Panc1 (cell line): ENCODE data around the gene CDK14. TPM values are rescaled to one million over a fixed set of nuclear protein-coding genes. Genes with fewer than 3 reads are reported as not detected.

Source experiments
- ATAC-seq: fragments of 200-7000 bp; cut with Tn5 transposase; 2 replicates; pipeline ENCODE4 v1.9.1; 2020; ENCODE audit warnings: mild to moderate bottlenecking, moderate library complexity
- BruUV-seq: library from RNA; stranded (reverse); fragments of 400-500 nt; replicated peaks from 2 replicates; lab custom pipeline; 2021; lab: Mats Ljungman, UMichigan
- CTCF ChIA-PET: fragments of 300-600 bp; sonication (Branson Sonifier 250); formaldehyde crosslinking; loops from one replicate; lab custom pipeline; 2022; ENCODE audit warnings: antibody characterized with exemption; lab: Charles Lee
- POLR2A ChIA-PET: fragments of 300-600 bp; sonication (Branson Sonifier 250); formaldehyde crosslinking; loops from one replicate; lab custom pipeline; 2022; ENCODE audit warnings: antibody characterized with exemption; lab: Charles Lee
- DNase-seq: peaks from one replicate; pipeline ENCODE4 v3.0.0-alpha.2; 2010; ENCODE audit warnings: low read depth, low spot score
- H3K27ac ChIP-seq: 2 replicates; pipeline ENCODE4 v1.5.1; 2011; ENCODE audit warnings: mild to moderate bottlenecking, low read length, inconsistent platforms
- H3K27me3 ChIP-seq: fragments of 200-500 bp; sonication (Bioruptor generic); 2 replicates; pipeline ENCODE4 v1.6.0; 2014; ENCODE audit warnings: low read length, inconsistent platforms; ENCODE audit not compliant: control insufficient read depth, insufficient read depth
- H3K36me3 ChIP-seq: fragments of 200-500 bp; sonication (Bioruptor generic); 2 replicates; pipeline ENCODE4 v1.5.1; 2014; ENCODE audit warnings: inconsistent platforms, mild to moderate bottlenecking, low read length, moderate library complexity; ENCODE audit not compliant: control insufficient read depth, insufficient read depth
- H3K4me1 ChIP-seq: 2 replicates; pipeline ENCODE4 v1.5.1; 2011; ENCODE audit warnings: inconsistent platforms, mild to moderate bottlenecking, low read length, moderate library complexity; ENCODE audit not compliant: control insufficient read depth, insufficient read depth
- H3K4me3 ChIP-seq, 2 experiments: 2 replicates each; pipeline ENCODE4 v1.5.1; 2011 to 2012; ENCODE audit warnings: low read depth in 2 of 2, low read length in 2 of 2, mild to moderate bottlenecking in 2 of 2, inconsistent platforms in 1 of 2, moderate library complexity in 1 of 2
- H3K9me3 ChIP-seq: fragments of 200-500 bp; sonication (Bioruptor generic); 2 replicates; pipeline ENCODE4 v1.5.1; 2014; ENCODE audit warnings: low read depth, mild to moderate bottlenecking, inconsistent platforms, low read length, moderate library complexity; ENCODE audit not compliant: control insufficient read depth, insufficient read depth
- POLR2AphosphoS5 ChIP-seq: IDR thresholded peaks from 2 replicates; pipeline ENCODE4 v1.6.1; 2012; ENCODE audit warnings: mild to moderate bottlenecking, low read depth, low read length, moderate library complexity
- SIN3A ChIP-seq: IDR thresholded peaks from 2 replicates; pipeline ENCODE4 v1.6.1; 2012; ENCODE audit warnings: low read depth, mild to moderate bottlenecking, low read length, moderate library complexity, borderline replicate concordance; ENCODE audit not compliant: insufficient read depth
- TCF7L2 ChIP-seq: IDR thresholded peaks from 2 replicates; pipeline ENCODE4 v1.6.1; 2011; ENCODE audit warnings: mild to moderate bottlenecking, low read depth, low read length, inconsistent platforms
- in situ Hi-C: cut with HindIII; loops from 2 replicates; pipeline ENCODE4 v1.10.0; 2016; ENCODE audit warnings: low sequenced_read_pairs, low pct_unique_long_range_greater_than_20kb
- intact Hi-C: fragments of 100-400 bp; cut with micrococcal nuclease; formaldehyde crosslinking; loops from one replicate; pipeline ENCODE4 v1.10.0; 2022; ENCODE audit not compliant: unreplicated experiment
- total RNA-seq: library from RNA; stranded (reverse); gene quantifications from one replicate; pipeline ENCODE4 v1.2.1, GENCODE V29; 2021; ENCODE audit not compliant: unreplicated experiment
- TF ChIP-seq, protein P1 (sequence below): fragments of 450-650 bp; IDR thresholded peaks from 2 replicates; pipeline ENCODE4 v1.5.1; 2017; ENCODE audit warnings: mild to moderate bottlenecking
- TF ChIP-seq, protein P2 (sequence below), 2 experiments: IDR thresholded peaks; 2 replicates each; pipeline ENCODE4 v1.6.1; 2011 to 2012; ENCODE audit warnings: low read depth in 2 of 2, control low read depth in 1 of 2, low read length in 1 of 2, mild to moderate bottlenecking in 1 of 2, moderate library complexity in 1 of 2; ENCODE audit not compliant: insufficient read depth in 1 of 2

The CDK14 gene
- total RNA-seq, 1 experiment from 2014 or later: 3.0 TPM

DNA sequence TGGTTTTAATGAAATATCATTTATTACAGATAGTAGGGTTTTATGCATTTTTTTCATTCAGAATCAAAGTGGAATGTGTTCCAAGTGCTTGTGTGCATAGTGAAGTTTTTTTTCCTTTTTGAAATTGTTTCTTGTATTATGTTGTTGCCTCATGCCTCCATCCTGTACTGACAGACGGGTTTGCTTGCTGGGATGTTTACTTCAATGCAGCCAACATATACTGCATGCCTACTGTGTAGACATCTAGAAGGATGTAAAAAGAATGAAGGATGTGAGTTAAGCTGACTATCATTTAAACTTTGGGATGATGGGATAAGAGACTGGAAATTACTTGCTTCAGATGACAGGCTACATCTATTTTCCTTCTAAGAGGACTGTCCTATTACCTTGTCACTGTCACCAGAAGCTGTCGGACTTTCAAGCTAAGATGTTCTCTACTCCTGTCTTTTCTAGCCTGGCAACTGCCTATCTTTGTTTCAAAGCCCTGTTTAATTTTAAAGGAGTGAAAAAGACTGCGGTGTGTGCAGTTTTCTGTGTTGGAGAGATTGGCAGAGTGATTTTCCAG, 243.7 kb downstream of the CDK14 start:
- no peak overlapping the region for H3K27ac ChIP-seq
- no peaks in the 10 kb centered on the region for H3K4me1 ChIP-seq
- ATAC-seq (no peak), DNase-seq (no peak)
- intact Hi-C loops: no loop called here
- H3K4me3 ChIP-seq: no peak overlapping the region
- BruUV-seq: no TSS peak
- no peaks in the 10 kb centered on the region for H3K36me3 ChIP-seq
- H3K27me3 ChIP-seq: no peaks in the 10 kb centered on the region
- no peaks in the 10 kb centered on the region for H3K9me3 ChIP-seq
- no peak for TF ChIP-seq SIN3A
- no peak for TF ChIP-seq POLR2AphosphoS5
- TF ChIP-seq TCF7L2: no peak
- TF ChIP-seq, protein P1, sequence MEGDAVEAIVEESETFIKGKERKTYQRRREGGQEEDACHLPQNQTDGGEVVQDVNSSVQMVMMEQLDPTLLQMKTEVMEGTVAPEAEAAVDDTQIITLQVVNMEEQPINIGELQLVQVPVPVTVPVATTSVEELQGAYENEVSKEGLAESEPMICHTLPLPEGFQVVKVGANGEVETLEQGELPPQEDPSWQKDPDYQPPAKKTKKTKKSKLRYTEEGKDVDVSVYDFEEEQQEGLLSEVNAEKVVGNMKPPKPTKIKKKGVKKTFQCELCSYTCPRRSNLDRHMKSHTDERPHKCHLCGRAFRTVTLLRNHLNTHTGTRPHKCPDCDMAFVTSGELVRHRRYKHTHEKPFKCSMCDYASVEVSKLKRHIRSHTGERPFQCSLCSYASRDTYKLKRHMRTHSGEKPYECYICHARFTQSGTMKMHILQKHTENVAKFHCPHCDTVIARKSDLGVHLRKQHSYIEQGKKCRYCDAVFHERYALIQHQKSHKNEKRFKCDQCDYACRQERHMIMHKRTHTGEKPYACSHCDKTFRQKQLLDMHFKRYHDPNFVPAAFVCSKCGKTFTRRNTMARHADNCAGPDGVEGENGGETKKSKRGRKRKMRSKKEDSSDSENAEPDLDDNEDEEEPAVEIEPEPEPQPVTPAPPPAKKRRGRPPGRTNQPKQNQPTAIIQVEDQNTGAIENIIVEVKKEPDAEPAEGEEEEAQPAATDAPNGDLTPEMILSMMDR: no peak
- TF ChIP-seq, protein P2, sequence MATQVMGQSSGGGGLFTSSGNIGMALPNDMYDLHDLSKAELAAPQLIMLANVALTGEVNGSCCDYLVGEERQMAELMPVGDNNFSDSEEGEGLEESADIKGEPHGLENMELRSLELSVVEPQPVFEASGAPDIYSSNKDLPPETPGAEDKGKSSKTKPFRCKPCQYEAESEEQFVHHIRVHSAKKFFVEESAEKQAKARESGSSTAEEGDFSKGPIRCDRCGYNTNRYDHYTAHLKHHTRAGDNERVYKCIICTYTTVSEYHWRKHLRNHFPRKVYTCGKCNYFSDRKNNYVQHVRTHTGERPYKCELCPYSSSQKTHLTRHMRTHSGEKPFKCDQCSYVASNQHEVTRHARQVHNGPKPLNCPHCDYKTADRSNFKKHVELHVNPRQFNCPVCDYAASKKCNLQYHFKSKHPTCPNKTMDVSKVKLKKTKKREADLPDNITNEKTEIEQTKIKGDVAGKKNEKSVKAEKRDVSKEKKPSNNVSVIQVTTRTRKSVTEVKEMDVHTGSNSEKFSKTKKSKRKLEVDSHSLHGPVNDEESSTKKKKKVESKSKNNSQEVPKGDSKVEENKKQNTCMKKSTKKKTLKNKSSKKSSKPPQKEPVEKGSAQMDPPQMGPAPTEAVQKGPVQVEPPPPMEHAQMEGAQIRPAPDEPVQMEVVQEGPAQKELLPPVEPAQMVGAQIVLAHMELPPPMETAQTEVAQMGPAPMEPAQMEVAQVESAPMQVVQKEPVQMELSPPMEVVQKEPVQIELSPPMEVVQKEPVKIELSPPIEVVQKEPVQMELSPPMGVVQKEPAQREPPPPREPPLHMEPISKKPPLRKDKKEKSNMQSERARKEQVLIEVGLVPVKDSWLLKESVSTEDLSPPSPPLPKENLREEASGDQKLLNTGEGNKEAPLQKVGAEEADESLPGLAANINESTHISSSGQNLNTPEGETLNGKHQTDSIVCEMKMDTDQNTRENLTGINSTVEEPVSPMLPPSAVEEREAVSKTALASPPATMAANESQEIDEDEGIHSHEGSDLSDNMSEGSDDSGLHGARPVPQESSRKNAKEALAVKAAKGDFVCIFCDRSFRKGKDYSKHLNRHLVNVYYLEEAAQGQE (IDR thresholded peaks at IDR 0.05; ENCODE audit: insufficient read depth in 1 of 2, low read depth in 2 of 2, low read length in 1 of 2): no peak
- in situ Hi-C loops: no loop called here
- POLR2A ChIA-PET: no interaction called here
- CTCF ChIA-PET: no interaction called here

GRCh38 chr7:90841759-90842429, 245.8 kb downstream of the CDK14 start:
- POLR2A ChIA-PET: interaction anchor here (0.6 kb wide), 1 partner anchor 61 kb away, joined by 3 read pairs; no protein-coding TSS in a partner anchor
- ATAC-seq (no peak), DNase-seq (no peak)
- in situ Hi-C loops: no loop called here
- no TSS peak for BruUV-seq
- no peaks in the 10 kb centered on the region for H3K4me1 ChIP-seq
- H3K4me3 ChIP-seq: no peak overlapping the region
- CTCF ChIA-PET: no interaction called here
- H3K27me3 ChIP-seq: no peaks in the 10 kb centered on the region
- H3K36me3 ChIP-seq: no peaks in the 10 kb centered on the region
- intact Hi-C loops: no loop called here
- TF ChIP-seq SIN3A: no peak
- TF ChIP-seq POLR2AphosphoS5: no peak
- TF ChIP-seq, protein P2 (IDR thresholded peaks at IDR 0.05; ENCODE audit: insufficient read depth in 1 of 2, low read depth in 2 of 2, low read length in 1 of 2): no peak
- no peak for TF ChIP-seq TCF7L2
- TF ChIP-seq, protein P1: no peak
- no peak overlapping the region for H3K27ac ChIP-seq
- no peaks in the 10 kb centered on the region for H3K9me3 ChIP-seq
